ENCODE data around the gene HSPB7.
"Not testable (repeated sequence)": the region's sequence is repeated elsewhere in the genome, so short reads cannot be mapped to it uniquely, and the experiment has no call there.

The HSPB7 gene

DNA sequence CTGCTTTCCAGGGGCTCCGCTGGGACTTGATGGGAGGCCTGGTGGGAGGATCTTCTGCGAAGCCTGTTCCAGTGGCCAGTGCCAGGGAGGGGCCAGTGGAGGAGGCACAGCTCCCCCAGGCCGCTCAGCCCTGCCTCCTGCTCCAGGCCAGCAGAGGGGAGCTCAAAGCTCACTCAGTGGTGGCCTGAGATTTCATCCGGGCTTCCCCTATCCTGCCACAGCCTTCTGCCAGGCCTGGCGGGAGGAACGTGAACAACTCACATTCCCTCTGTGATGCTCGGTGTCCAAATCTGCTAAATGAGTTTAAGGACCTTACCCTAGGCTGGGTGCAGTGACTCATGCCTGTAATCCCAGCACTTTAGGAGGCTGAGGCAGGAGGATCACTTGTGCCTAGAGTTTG lies 29.0 kb upstream of the HSPB7 start:
- no peak overlapping the region for H3K4me3 ChIP-seq (ENCODE audit: low read depth, low read length)
- DNase-seq (ENCODE audit: low read depth), result peak; percentile 8
- TF ChIP-seq, protein P1, sequence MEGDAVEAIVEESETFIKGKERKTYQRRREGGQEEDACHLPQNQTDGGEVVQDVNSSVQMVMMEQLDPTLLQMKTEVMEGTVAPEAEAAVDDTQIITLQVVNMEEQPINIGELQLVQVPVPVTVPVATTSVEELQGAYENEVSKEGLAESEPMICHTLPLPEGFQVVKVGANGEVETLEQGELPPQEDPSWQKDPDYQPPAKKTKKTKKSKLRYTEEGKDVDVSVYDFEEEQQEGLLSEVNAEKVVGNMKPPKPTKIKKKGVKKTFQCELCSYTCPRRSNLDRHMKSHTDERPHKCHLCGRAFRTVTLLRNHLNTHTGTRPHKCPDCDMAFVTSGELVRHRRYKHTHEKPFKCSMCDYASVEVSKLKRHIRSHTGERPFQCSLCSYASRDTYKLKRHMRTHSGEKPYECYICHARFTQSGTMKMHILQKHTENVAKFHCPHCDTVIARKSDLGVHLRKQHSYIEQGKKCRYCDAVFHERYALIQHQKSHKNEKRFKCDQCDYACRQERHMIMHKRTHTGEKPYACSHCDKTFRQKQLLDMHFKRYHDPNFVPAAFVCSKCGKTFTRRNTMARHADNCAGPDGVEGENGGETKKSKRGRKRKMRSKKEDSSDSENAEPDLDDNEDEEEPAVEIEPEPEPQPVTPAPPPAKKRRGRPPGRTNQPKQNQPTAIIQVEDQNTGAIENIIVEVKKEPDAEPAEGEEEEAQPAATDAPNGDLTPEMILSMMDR (conservative IDR thresholded peaks at IDR 0.05; ENCODE audit: low read depth, low read length), result no peak

DNA sequence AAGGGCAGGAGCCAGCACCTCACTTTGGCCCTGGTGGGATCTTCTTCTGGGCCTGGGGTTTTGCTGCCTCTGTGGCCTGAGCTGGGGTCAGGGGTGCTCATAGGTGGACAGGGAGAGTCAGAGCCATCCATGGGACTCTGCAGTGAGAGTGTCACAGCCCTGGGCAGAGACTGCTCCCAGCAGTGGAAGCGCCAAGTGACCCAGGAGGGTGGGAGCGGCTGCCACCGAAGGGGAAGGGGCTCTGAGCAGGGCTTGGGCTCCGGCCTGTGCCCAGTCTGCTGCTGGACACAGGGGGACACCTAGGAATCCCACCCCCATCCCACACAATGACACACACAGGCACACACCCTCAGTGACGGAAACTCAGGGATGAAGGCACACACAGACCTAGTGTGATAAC lies 26.1 kb upstream of the HSPB7 start:
- no peak for DNase-seq (ENCODE audit: low read depth)

DNA sequence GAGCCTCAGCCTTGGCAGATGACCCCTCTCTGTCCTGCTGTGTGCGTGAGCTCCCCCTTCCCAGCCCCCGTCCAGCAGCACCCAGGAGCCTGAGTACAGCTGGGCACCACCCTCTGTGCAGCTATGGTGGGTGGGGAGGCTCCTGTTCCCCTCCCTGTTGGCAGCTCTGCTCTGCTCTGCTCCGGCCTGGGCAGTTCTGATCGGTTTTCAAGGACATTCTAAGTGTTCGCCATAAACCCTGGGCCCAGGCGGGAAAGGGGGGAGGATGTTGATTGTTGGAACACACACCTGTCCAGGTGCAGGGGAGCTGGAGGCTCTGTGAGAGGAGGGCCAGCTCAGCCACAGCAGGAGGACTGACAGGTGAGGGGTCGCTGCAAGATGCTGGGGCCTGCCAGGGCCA lies 25.7 kb upstream of the HSPB7 start, which contains the start of gene CLCNKB:
Gene CLCNKB (plus strand): TSS at position 262 of the 400 bp plus-strand sequence. CDS start 711 bp downstream, outside the sequence.
- no peak within 1 kb of the TSS for H3K4me3 ChIP-seq (ENCODE audit: low read depth, low read length)
- DNase-seq (ENCODE audit: low read depth), result no peak
- TF ChIP-seq, protein P1 (conservative IDR thresholded peaks at IDR 0.05; ENCODE audit: low read depth, low read length), result no peak

More for the DNA sequence above, 26.1 kb upstream of the HSPB7 start:
- no peak overlapping the region for H3K4me3 ChIP-seq (ENCODE audit: low read depth, low read length)
- TF ChIP-seq, protein P1 (conservative IDR thresholded peaks at IDR 0.05; ENCODE audit: low read depth, low read length), result no peak

DNA sequence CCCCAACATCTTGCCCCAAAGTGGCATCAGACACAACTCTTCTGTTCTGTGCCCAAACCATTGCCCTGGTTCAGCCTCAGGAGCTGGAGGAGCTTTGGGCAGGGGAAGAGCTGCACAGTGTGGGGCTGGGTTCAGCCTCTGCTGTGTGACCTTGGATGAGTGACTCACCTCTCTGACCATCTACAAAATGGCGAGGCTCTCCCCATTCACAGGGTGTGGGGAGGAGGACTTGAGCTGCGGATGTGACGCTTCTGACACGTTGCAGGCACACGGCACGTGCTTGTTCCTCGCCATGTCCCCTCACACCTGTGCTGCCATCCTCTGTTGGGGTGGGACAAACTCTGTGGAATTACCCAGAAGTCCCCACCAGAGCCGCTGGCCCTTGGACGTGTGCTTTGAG lies 24.8 kb upstream of the HSPB7 start:
- not testable (repeated sequence) for H3K4me3 ChIP-seq (ENCODE audit: low read depth, low read length)

DNA sequence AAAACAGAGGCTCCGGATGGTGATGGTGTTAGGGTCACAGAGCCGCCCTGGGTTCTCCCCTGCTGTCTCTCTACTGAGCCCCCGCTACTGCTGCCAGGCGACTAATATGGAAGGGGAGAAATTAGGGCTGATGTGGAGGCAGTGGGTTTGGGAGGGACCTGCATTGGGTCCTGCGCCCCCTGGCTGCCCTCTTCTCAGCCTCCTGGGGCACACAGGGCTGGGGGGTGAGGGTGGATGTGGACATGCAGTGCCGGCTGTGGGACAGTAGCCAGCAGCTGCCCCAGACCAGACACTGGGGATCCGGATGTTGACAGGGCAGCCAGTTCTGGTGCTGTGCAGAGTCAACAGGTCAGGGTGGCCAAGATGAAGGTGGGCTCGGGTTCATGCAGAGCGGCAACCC lies 24.3 kb upstream of the HSPB7 start:
- DNase-seq (ENCODE audit: low read depth), result no peak
- H3K4me3 ChIP-seq (ENCODE audit: low read depth, low read length), result no peak overlapping the region
- TF ChIP-seq, protein P1 (conservative IDR thresholded peaks at IDR 0.05; ENCODE audit: low read depth, low read length), result peak; percentile 33

More for the DNA sequence above, 24.8 kb upstream of the HSPB7 start:
- DNase-seq (ENCODE audit: low read depth), result not testable (repeated sequence)

DNA sequence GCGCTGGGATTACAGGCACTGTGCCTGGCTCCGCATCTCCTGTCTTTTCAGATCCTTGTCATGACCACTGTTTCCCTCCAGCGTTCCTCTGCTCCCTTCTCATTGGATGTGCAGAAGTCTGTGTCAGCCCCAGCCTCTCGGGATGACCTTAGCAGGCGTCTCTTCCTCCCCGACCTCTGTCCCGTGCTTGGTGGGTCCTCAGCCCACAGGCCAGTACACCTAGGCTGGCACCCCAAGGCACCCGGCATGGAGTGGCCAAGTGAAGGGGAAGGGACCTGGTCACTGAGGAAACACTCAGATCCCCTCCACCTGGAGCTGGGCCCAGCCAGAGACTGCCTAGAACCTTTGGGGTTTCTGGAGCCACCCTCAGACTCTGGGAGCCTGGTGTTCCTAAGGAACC lies 23.4 kb upstream of the HSPB7 start:
- no peak overlapping the region for H3K4me3 ChIP-seq (ENCODE audit: low read depth, low read length)
- TF ChIP-seq, protein P1 (conservative IDR thresholded peaks at IDR 0.05; ENCODE audit: low read depth, low read length), result no peak
- no peak for DNase-seq (ENCODE audit: low read depth)

DNA sequence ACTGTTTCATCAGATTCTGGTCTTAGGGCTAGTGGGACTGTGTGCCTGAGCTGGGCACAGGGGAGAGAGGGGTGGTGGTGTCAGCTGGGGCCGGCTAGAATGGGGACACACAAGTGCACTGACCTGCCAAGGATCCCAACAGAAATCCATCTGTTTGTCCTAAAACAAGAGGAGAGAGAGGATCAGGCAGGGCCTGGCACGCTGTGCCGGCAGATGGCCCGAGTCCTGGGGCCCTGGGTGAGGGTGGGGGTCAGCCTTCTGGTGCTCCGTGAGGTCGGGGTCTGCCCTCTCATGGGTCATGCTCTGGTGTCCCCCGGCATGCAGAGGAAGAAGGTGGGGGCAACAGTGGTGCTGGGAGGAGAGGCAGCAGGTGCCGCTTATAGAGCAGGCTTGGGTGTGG lies 22.0 kb upstream of the HSPB7 start:
- not testable (repeated sequence) for DNase-seq (ENCODE audit: low read depth); H3K4me3 ChIP-seq (ENCODE audit: low read depth, low read length)

DNA sequence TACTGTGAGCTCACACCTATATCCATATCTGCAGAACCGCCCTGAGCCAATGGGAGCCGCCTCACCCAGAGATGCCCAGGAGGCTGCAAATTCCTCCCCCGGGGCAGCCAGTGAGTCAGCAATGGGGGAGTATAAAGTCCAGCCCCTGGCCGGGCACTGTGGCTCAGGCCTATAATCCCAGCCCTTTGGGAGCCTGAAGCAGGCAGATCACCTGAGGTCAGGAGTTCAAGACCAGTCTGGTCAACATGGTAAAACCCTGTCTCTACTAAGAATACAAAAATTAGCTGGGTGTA lies 20.7 kb upstream of the HSPB7 start:
- TF ChIP-seq, protein P1 (conservative IDR thresholded peaks at IDR 0.05; ENCODE audit: low read depth, low read length), result no peak
- no peak overlapping the region for H3K4me3 ChIP-seq (ENCODE audit: low read depth, low read length)
- no peak for DNase-seq (ENCODE audit: low read depth)

DNA sequence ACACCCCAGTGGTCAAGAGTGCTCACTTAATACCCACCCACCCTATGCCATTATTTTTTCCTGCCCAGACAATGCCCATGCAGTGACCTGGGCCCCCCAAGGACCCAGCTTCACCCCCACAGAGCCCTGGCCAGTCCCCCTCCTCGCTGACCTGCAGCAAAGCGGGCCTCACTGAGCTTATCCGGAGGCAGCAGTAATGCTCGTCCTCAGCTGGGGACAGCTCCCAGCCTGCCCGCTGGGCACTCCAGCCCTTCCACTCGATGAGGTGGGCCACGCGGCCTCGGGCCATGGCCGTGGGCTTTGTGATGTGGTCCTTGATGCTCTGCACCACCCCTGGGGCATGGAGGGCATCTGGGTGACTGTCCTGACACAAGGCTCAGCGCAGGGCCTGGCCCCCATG lies 18.6 kb upstream of the HSPB7 start:
- DNase-seq (ENCODE audit: low read depth); H3K4me3 ChIP-seq (ENCODE audit: low read depth, low read length): not testable (repeated sequence)

DNA sequence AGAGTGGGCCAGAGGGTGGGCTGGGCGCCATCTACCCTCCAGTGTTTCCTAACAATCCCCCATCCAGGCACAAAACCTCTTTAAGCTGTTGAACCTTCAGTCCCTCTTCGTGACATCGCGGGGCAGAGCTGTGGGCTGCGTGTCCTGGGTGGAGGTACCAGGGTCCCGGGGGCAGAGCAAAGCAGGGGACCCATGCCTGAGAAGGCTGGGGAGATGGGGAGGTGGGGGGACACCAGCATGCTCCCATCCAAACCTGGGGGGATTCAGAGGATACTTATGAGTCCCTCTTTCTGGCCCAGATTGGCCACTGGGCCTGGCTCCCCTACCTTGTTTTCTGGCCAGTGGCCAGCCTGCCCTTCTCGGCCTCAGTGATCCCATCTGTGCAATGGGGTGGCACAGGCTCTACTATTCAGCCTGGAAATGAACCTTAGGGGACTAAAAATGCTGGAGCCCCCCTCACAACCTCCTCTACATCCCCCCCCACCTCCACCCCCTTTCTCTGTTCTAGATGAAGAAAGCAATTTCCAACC lies 15.3 kb upstream of the HSPB7 start:
- not testable (repeated sequence) for DNase-seq (ENCODE audit: low read depth)

More for the DNA sequence above, 15.3 kb upstream of the HSPB7 start:
- not testable (repeated sequence) for H3K4me3 ChIP-seq (ENCODE audit: low read depth, low read length)

Data from choroid plexus epithelial cell (primary cell).